GM23248 (cell line): ENCODE results near the gene CDYL. TPM values are rescaled to one million over a fixed set of nuclear protein-coding genes. Genes with fewer than 3 reads are reported as not detected.

ENCODE experiments used
- DNase-seq: peaks from one replicate; pipeline ENCODE4 v3.0.0-alpha.2; 2015
- H2AFZ ChIP-seq: fragments of 200-600 bp; sonication (generic); 2 replicates; pipeline ENCODE4 v1.6.1; 2016; ENCODE audit warnings: antibody characterized with exemption
- H3F3A ChIP-seq: fragments of 200-600 bp; sonication (generic); 2 replicates; pipeline ENCODE4 v1.6.1; 2016; ENCODE audit warnings: mild to moderate bottlenecking, antibody characterized with exemption, mixed run types; ENCODE audit not compliant: insufficient read depth
- H3K27ac ChIP-seq: fragments of 200-600 bp; sonication (generic); 2 replicates; pipeline ENCODE4 v1.5.1; 2016; ENCODE audit warnings: mild to moderate bottlenecking
- H3K27me3 ChIP-seq: fragments of 200-600 bp; sonication (generic); replicated peaks from 2 replicates; pipeline ENCODE4 v1.6.1; 2016; ENCODE audit warnings: mild to moderate bottlenecking; ENCODE audit not compliant: insufficient read depth
- H3K36me3 ChIP-seq: fragments of 200-600 bp; sonication (generic); 2 replicates; pipeline ENCODE4 v1.6.1; 2016; ENCODE audit warnings: low read depth, mild to moderate bottlenecking
- H3K4me1 ChIP-seq: fragments of 200-600 bp; sonication (generic); 2 replicates; pipeline ENCODE4 v1.6.1; 2016; ENCODE audit warnings: mild to moderate bottlenecking; ENCODE audit not compliant: insufficient read depth
- H3K4me2 ChIP-seq: fragments of 200-600 bp; sonication (generic); one replicate; pipeline ENCODE4 v1.6.1; 2016; ENCODE audit warnings: mild to moderate bottlenecking; ENCODE audit not compliant: unreplicated experiment
- H3K4me3 ChIP-seq: fragments of 200-600 bp; sonication (generic); 2 replicates; pipeline ENCODE4 v1.5.1; 2016; ENCODE audit warnings: mild to moderate bottlenecking
- H3K79me2 ChIP-seq: fragments of 200-600 bp; sonication (generic); 2 replicates; pipeline ENCODE4 v1.6.1; 2016; ENCODE audit warnings: mild to moderate bottlenecking; ENCODE audit not compliant: insufficient read depth
- H3K9ac ChIP-seq: fragments of 200-600 bp; sonication (generic); 2 replicates; pipeline ENCODE4 v1.6.1; 2016; ENCODE audit warnings: mild to moderate bottlenecking
- H3K9me2 ChIP-seq: fragments of 200-600 bp; sonication (generic); 2 replicates; pipeline ENCODE4 v1.6.1; 2016; ENCODE audit warnings: mixed run types, mild to moderate bottlenecking, moderate library complexity; ENCODE audit not compliant: insufficient read depth
- H3K9me3 ChIP-seq: fragments of 200-600 bp; sonication (generic); one replicate; pipeline ENCODE4 v1.6.1; 2017; ENCODE audit warnings: low read depth
- H4K20me1 ChIP-seq: fragments of 200-600 bp; sonication (generic); 2 replicates; pipeline ENCODE4 v1.6.0; 2016; ENCODE audit not compliant: insufficient read depth
- EZH2 ChIP-seq: fragments of 200-600 bp; sonication (generic); IDR thresholded peaks from 2 replicates; pipeline ENCODE4 v1.6.1; 2018; ENCODE audit warnings: antibody characterized with exemption, mild to moderate bottlenecking; ENCODE audit not compliant: insufficient read depth, poor library complexity, severe bottlenecking
- EZH2phosphoT487 ChIP-seq: fragments of 200-600 bp; sonication (generic); IDR thresholded peaks from 2 replicates; pipeline ENCODE4 v1.6.1; 2018; ENCODE audit warnings: antibody characterized with exemption, moderate library complexity, mild to moderate bottlenecking, low read depth; ENCODE audit not compliant: insufficient read depth
- WGBS, 2 experiments: methylation state at CpG; one replicate each; pipeline ENCODE4 v1.1.6; 2015 to 2017; ENCODE audit warnings: low lambda C conversion rate in 2 of 2, low coverage in 1 of 2; ENCODE audit errors: missing lambda C conversion rate in 2 of 2; 5-methylcytosine and 5-hydroxymethylcytosine counted together
- in situ Hi-C: fragments of 300-500 bp; cut with MboI; formaldehyde crosslinking; loops from 2 replicates; pipeline ENCODE4 v1.15.0; 2020
- polyA plus RNA-seq: library from polyadenylated mRNA; unstranded; fragments of >200 nt; fragmentation: Nextera tagmentation; extraction: Ambion mirVana; gene quantifications from 2 replicates; pipeline ENCODE4 v1.2.1, GENCODE V29; 2016
- total RNA-seq: library from RNA; depleted of rRNA; stranded (reverse); fragments of >200 nt; shearing (Covaris generic); gene quantifications from 2 replicates; pipeline ENCODE4 v1.2.3, GENCODE V29; 2014

The CDYL gene
- total and polyA plus RNA-seq, 2 experiments from 2014 or later: 7.9 to 27.9 TPM

- peak; percentile 88 for DNase-seq
- Histone ChIP-seq H3K4me3 (no peak overlapping the region), H3K9ac (no peak overlapping the region), H3K9me3 (no peaks in the 10 kb centered on the region), H3F3A (peaks cover 14% of the 10 kb centered on the region), H3K27me3 (no peaks in the 10 kb centered on the region), H2AFZ (no peak overlapping the region), H3K4me1 (peaks cover 15% of the 10 kb centered on the region), H3K36me3 (no peaks in the 10 kb centered on the region), H4K20me1 (peaks cover 21% of the 10 kb centered on the region), H3K79me2 (peaks cover 99% of the 10 kb centered on the region), H3K4me2 (no peak overlapping the region), H3K27ac (peak overlapping the region; percentile 46), H3K9me2 (no peaks in the 10 kb centered on the region)
- TF ChIP-seq EZH2phosphoT487 (no peak), EZH2 (no peak)
- in situ Hi-C loops: no loop called here
- 65% methylated on average over 6 of the region's 6 CpGs for WGBS, 2 experiments
These were observed 27.9 kb downstream of the CDYL start for GRCh38 chr6:4804095-4804494.

GRCh38 chr6:4805553-4806336 is 29.5 kb downstream of the CDYL start:
- DNase-seq: peak; percentile 55
- Histone ChIP-seq H3K9me3 (no peaks in the 10 kb centered on the region), H3K79me2 (peaks cover 99% of the 10 kb centered on the region), H2AFZ (no peak overlapping the region), H3K4me1 (peaks cover 22% of the 10 kb centered on the region), H3K4me2 (no peak overlapping the region), H3K27ac (no peak overlapping the region), H4K20me1 (peaks cover 22% of the 10 kb centered on the region), H3K4me3 (no peak overlapping the region), H3K9me2 (no peaks in the 10 kb centered on the region), H3K9ac (no peak overlapping the region), H3K27me3 (no peaks in the 10 kb centered on the region), H3K36me3 (no peaks in the 10 kb centered on the region), H3F3A (peaks cover 17% of the 10 kb centered on the region)
- TF ChIP-seq EZH2phosphoT487 (no peak), EZH2 (no peak)
- 88% methylated on average over 18 of the region's 18 CpGs for WGBS, 2 experiments
- in situ Hi-C loops: no loop called here

- 63 to 64% methylated on average over 7 of the region's 7 CpGs for WGBS, 2 experiments
- Histone ChIP-seq H3K9ac (no peak overlapping the region), H3K36me3 (no peaks in the 10 kb centered on the region), H3F3A (peaks cover 23% of the 10 kb centered on the region), H3K79me2 (peaks cover 99% of the 10 kb centered on the region), H3K27ac (no peak overlapping the region), H3K27me3 (no peaks in the 10 kb centered on the region), H3K9me2 (no peaks in the 10 kb centered on the region), H3K4me2 (no peak overlapping the region), H3K9me3 (no peaks in the 10 kb centered on the region), H4K20me1 (peaks cover 22% of the 10 kb centered on the region), H2AFZ (no peak overlapping the region), H3K4me3 (no peak overlapping the region), H3K4me1 (peaks cover 27% of the 10 kb centered on the region)
- in situ Hi-C loops: no loop called here
- TF ChIP-seq EZH2 (no peak), EZH2phosphoT487 (no peak)
- DNase-seq: no peak
These were observed 30.1 kb downstream of the CDYL start for GRCh38 chr6:4806337-4806725.

- Histone ChIP-seq H3K4me2 (no peak overlapping the region), H3K27me3 (no peaks in the 10 kb centered on the region), H3K9ac (no peak overlapping the region), H3K9me3 (no peaks in the 10 kb centered on the region), H3K4me1 (peaks cover 28% of the 10 kb centered on the region), H3K9me2 (no peaks in the 10 kb centered on the region), H3F3A (peaks cover 24% of the 10 kb centered on the region), H3K79me2 (peaks cover 99% of the 10 kb centered on the region), H3K36me3 (no peaks in the 10 kb centered on the region), H2AFZ (no peak overlapping the region), H3K27ac (no peak overlapping the region), H4K20me1 (peaks cover 24% of the 10 kb centered on the region), H3K4me3 (no peak overlapping the region)
- in situ Hi-C loops: no loop called here
- 73 to 78% methylated on average over 9 of the region's 9 CpGs for WGBS, 2 experiments
- TF ChIP-seq EZH2 (no peak), EZH2phosphoT487 (no peak)
- no peak for DNase-seq
These were observed 30.6 kb downstream of the CDYL start for GRCh38 chr6:4806791-4807190.
